VCaP (cell line): ENCODE measurements around the gene CNKSR3.

Experiments used
- H3K27ac ChIP-seq: fragments of 450-650 bp; 2 replicates; pipeline ENCODE4 v1.5.1; 2017
- TF ChIP-seq, protein P1 (sequence below): fragments of 450-650 bp; conservative IDR thresholded peaks from 2 replicates; pipeline ENCODE4 v1.5.1; 2017; ENCODE audit warnings: mild to moderate bottlenecking, moderate library complexity

CNKSR3 gene

DNA sequence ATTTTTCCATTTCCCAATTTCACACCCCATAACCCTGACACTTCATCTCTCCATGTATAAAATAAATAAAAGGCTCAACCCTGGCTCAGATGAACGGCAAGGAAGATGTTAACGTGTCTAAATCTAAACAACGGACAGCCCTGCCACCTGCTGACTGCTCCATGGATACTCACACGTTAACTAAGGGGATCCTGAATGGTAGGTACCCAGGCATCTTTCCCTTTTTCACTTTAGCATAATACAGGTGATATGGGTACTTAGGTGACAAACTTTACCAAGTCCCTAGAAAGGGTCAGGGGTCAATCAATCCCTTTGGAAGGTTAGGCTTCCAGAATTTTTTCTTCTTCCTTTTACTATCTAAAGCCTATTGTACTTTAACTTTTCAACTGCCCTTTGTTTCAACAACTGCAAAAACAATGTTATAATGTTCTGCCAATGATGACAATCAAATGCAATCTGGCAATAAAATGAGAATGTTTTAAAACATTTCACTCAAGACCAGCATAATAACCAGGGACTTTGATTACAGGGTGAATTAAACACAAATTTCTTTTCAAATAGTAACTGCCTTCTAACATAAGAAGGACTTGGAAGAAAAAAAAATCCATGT is 101.5 kb downstream of the CNKSR3 start:
- TF ChIP-seq, protein P1, sequence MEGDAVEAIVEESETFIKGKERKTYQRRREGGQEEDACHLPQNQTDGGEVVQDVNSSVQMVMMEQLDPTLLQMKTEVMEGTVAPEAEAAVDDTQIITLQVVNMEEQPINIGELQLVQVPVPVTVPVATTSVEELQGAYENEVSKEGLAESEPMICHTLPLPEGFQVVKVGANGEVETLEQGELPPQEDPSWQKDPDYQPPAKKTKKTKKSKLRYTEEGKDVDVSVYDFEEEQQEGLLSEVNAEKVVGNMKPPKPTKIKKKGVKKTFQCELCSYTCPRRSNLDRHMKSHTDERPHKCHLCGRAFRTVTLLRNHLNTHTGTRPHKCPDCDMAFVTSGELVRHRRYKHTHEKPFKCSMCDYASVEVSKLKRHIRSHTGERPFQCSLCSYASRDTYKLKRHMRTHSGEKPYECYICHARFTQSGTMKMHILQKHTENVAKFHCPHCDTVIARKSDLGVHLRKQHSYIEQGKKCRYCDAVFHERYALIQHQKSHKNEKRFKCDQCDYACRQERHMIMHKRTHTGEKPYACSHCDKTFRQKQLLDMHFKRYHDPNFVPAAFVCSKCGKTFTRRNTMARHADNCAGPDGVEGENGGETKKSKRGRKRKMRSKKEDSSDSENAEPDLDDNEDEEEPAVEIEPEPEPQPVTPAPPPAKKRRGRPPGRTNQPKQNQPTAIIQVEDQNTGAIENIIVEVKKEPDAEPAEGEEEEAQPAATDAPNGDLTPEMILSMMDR = peak; percentile 50
- no peak overlapping the region for H3K27ac ChIP-seq

DNA sequence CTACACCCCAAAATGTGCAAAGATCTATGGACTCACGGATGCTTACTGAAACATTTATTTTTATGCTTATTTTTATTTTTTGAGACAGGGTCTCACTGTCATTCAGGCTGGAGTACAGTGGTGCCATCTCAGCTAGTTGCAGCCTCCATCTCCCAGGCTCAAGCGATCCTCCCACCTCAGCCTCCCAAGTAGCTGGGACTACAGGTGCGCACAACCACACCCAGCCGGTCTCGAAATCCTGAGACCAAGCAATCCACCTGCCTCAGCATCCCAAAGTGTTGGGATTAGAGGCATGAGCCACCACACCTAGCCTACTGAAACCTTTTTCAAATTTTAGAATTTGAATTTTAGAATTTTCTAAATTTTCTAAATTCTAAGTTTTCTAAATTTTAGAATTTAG is 103.0 kb downstream of the CNKSR3 start:
- TF ChIP-seq, protein P1 = no peak
- H3K27ac ChIP-seq = no peak overlapping the region

DNA sequence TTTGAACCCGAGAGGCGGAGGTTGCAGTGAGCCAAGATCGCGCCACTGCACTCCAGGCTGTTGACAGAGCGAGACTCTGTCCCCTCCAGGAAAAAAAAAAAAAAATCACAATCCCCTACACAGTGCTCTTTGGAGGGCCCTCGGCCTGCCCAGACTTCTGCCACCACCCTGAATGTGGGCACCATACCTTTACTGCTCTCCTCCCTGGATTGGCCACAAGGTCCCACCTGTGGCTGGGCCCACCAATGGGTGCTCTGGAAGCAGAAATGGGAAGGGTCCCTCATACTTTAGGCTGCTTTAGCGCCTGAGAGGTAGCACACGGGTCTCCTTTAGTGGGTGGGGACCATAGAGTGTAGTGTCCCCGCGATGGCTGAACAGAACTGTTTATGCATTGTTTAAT is 103.6 kb downstream of the CNKSR3 start:
- no peak overlapping the region for H3K27ac ChIP-seq
- TF ChIP-seq, protein P1 = no peak

DNA sequence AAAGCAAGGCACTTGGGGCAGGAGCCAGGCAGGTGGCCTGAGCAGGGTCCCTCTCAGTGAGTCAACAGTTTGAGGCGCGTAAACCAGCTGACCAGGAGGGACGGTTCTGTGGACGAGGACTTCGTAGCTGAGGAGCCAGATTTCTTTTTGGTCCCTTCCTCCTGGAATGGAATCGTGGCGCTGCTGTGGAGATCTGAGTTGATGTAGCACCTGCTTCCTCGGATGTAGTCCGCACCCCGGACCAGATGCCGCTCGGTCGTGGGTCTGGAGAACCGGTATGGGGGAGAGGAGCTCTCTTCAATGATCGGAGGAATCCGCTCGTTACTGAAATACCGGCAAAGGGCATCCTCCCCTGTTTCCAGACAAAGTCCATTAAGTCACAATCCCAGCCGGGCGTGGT is 104.2 kb downstream of the CNKSR3 start:
- no peak overlapping the region for H3K27ac ChIP-seq
- TF ChIP-seq, protein P1 = no peak

DNA sequence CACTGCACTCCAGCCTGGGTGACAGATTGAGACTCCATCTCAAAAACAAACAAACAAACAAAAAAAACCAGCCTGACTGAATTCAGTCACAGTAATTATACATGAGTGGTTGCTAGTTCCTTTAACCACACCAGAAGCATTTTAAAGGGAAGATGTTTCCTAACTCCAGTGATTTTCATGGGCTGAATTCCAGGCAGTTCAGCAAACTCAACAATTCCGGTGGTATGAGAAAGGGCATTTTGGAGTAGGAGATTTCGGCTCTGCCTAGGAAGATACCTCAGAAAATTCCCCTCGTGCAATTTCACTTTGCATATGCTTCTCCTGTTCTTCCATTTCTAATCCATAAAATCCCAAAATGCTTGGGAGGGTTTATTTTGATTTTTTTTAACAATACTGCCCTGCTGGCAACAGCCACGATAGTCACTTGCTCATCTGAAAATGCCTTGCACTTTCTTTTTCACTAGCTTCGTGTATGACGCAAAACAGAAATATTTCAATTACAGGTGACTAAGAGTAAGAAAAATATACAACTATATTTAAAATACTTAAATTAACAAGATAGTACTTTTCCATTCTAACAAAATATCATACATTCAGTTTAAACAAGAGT is 105.6 kb downstream of the CNKSR3 start:
- TF ChIP-seq, protein P1 = no peak
- no peak overlapping the region for H3K27ac ChIP-seq

DNA sequence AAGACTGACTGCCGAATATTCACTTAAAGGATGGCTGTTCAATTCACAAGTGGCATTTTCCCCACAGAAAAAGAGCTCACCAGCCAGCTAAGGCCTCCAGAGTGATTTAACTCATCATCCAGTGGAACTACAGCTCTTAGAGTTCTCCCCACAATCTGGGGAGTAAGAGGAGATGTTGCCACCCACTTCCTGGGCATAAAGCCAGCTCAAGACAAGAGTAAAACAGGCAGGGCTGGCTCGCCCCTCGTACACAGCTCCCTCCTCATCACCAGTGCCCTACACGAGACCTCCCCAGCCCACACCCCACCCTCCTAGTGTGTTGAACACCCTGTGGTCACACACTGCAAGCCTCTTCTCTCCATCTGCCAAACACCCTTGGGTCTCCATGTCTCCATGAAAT is 106.7 kb downstream of the CNKSR3 start:
- no peak overlapping the region for H3K27ac ChIP-seq
- TF ChIP-seq, protein P1 = no peak

DNA sequence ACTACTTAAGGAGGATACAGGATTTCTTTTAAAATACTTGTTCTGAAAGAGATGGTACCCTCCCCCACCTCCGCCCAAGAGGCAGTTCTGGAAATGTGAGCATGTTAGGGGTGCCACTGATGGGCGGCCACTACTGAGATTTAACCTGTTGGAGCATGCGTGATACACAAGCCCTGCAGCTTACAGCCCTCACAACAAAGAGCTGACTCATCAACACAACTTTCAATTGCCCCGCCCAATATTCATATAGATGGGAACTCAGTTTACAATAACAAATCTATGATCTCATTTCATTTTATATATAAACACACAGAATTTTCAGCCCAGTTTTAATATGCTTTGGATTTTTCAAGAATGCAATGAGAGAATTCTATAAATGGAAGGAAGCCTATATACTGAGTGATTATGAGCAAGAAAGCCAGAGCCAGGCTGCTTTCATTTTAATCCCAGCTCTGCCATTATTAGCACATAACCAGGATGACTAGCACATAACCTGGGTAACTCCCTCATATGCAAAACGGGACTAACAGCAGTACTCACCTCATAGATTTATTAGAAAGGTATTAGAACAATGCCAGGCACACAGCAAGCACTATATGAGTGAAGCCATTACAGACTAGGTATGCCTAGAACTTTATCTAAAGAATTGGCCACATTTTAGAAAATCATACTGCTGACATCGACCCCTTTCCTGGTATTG is 108.3 kb downstream of the CNKSR3 start:
- TF ChIP-seq, protein P1 = no peak

More for the DNA sequence above, 108.3 kb downstream of the CNKSR3 start:
- no peak overlapping the region for H3K27ac ChIP-seq
